Ramos (cell line): ENCODE measurements around the gene CADM1.

Source experiments
- in situ Hi-C: fragments of 300-500 bp; cut with MboI; formaldehyde crosslinking; loops from one replicate; pipeline ENCODE4 v1.14.3; 2022; ENCODE audit warnings: low sequenced_read_pairs; ENCODE audit not compliant: unreplicated experiment

Gene CADM1

DNA sequence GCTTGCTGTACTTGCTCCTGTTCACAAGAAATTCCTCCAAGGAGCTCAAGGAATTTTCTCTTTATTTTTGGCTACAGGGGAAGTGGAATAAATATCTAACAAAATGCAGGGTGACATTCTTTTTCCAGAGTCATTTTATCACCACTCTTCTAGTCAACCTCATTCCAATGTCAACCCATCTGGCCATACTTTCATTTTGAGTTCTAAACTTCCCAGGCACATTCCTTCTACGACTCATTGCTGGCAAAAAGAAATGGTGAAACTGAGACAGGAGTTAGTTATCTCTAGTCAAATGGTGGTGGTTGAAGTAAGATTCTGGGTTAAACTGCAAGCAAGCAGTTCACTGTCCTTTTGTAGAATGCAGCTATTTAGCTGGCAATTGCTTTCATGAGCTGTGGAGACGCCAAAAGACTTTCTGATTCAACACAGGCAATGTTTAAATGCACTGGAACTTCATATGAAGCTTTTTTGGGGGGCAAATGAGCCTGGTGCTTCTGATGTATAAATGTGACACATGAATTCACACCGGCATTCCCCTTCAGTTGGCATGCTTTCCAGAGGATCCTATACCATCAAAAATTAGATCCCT, 304.6 kb downstream of the CADM1 start:
- in situ Hi-C loops, result no loop called here

GRCh38 chr11:115198321-115198741, 305.9 kb downstream of the CADM1 start:
- in situ Hi-C loops, result no loop called here

DNA sequence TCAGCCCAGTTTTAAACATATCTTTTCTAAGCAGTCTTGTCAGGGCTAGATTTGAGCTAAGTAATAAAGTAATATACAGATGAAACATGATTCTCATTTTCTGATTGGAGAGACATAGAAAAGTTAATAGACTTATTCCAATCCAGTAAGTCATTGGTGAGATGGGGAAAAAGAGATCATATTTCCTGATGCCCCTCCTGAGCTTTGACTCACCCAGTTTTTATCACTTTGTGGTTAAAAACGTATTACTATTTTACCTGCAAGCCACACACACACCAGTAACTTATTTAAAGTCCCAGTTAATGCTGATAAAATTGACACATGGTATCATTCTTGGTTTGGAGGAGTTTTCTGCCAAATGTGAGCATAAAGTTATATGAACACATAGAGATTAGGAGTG, 306.8 kb downstream of the CADM1 start:
- in situ Hi-C loops, result no loop called here

DNA sequence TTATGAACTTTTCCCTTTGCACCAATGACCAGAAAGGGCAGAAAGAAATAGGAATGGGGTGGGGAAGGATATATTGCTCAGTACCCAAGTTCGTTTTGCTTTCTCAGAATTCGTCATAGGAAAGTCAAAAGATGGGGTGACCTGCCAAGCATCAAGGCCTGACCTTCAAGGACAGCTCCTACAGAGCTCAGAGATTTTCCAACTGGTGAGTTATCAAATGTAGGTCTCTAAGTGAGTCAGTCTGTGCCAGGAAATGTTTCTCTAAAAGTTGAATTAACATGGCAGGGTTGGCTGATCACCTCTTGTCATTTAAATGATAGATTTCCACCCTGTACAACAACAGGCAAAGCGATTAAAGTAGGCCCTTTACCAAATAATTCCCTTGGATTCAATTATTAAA, 307.2 kb downstream of the CADM1 start:
- in situ Hi-C loops, result no loop called here

DNA sequence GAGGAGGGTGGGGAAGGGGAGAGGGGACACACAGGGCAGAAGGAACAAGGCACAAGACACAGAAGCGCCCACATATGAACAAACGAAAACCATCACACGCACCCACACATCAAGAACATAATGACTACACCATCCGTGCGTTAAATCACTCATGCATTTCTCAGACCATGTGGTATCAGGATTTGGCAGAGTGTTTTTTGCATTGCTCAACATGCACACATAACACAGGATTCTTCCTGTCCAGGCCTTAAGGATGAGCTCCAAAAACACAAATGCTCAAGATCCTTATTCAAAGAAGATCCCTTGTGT, 309.5 kb downstream of the CADM1 start:
- in situ Hi-C loops, result no loop called here

- in situ Hi-C loops, result no loop called here
These were observed 310.1 kb downstream of the CADM1 start for GRCh38 chr11:115193914-115194801.

DNA sequence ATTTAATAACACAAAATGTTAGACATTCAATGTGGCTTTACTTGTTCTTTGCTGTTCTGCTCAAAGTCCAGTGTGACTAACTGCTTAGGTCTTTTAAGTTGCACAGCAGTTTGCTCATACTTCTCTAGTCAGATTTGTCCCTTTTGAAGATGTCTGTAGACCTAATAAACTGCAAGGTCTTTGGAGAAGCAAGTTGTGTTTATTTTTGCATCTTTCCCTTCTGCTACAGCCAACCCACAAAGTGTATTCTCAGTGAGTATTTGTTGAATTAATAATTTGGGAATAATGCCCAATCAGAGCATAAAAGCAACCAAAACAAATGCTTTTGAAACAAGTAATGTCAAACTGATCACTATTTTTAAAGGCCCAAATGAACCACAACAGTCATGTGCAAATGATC, 312.5 kb downstream of the CADM1 start:
- in situ Hi-C loops, result no loop called here

- in situ Hi-C loops, result no loop called here
These were observed 314.0 kb downstream of the CADM1 start for GRCh38 chr11:115190196-115190595.

DNA sequence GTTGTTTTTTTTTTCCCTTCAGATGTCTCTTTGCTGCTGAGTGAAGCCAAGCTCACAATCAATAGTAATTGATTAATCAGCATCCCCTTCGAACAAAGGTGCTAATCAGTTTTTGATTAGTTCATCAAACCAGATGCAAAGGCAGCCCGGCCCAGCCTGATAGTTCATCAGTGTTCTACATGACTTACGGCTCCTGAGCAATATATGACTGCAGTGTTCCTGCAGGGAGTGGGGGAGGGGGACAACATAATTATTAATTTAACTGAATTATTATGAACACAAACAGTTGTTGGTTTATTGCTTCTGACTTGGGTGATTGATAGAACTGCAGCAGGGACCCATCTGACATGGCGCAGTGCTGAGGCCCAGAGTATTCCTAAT, 315.3 kb downstream of the CADM1 start:
- in situ Hi-C loops, result no loop called here

DNA sequence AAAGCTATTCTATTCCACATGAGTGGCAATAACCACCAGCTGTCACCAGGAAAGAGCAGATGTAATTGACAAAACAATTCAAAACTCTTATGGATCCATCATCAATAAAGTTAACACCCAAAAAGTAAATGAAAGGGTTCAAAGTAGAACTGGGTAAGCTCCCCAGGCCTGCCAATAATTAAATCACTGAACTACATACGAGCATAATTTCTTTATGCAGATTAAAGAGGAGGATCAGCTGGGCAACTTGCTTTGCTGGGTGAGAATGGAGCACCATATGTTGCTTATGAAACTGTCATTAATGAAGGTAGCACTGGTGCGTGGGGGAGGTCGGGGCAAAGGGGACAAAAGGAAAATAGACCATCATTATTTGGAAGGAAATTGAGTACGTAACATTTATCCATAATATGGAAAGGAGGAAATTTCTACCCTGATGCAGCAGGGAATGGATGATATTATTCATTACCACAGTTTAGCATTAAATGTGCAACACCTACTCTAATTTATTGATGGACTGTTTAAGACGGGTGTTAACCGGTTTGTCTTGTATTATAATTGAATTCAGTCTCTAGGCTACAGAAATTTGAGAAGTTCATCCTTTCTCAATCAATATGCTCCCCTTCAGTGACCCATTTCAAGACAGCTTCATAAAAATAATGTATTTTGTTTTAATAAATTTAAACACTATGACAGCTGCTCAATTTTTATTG, 315.9 kb downstream of the CADM1 start:
- in situ Hi-C loops, result no loop called here

- in situ Hi-C loops, result no loop called here
These were observed 318.3 kb downstream of the CADM1 start for GRCh38 chr11:115185931-115186330.

- in situ Hi-C loops, result no loop called here
These were observed 318.7 kb downstream of the CADM1 start for GRCh38 chr11:115185507-115185906.

DNA sequence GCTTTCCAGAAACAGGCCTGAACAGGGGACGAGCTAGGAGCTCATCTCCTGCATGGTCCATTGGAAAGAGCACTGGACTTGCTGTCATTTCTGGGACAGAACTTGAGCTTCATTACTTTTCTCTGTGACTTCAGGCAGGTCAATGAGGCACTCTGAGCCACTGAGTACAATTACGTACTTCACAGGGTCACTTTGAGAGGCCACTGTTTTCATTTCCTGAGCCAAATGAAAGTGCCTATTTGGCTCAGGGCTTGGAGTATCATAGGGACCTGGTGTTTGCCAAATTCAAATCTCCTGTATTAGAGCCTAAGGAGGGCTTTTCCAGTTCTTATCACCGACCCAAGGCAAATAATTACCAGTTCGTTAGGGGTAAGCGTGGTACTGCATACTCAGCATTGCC, 319.3 kb downstream of the CADM1 start:
- in situ Hi-C loops, result no loop called here

- in situ Hi-C loops, result no loop called here
These were observed 320.4 kb downstream of the CADM1 start for GRCh38 chr11:115183830-115184229.

DNA sequence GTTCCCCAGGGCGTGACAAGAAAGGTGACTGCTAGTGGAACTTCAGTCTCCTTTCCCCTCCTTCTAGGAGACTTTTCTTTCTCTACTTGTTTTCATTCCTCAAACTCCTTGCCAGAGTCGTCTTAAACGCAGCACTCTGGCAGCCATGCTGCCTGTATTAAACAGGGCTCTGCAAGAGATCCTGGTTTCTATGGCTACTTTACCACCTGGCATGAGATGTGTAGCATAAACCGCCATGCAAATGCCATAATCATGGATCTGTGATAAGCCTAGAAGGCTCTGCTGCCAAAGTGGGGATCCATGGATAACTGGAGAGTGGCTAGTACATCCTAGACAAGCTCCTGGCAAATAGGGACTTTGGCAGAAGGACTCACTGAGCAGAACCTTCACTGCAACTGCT, 321.1 kb downstream of the CADM1 start:
- in situ Hi-C loops, result no loop called here

DNA sequence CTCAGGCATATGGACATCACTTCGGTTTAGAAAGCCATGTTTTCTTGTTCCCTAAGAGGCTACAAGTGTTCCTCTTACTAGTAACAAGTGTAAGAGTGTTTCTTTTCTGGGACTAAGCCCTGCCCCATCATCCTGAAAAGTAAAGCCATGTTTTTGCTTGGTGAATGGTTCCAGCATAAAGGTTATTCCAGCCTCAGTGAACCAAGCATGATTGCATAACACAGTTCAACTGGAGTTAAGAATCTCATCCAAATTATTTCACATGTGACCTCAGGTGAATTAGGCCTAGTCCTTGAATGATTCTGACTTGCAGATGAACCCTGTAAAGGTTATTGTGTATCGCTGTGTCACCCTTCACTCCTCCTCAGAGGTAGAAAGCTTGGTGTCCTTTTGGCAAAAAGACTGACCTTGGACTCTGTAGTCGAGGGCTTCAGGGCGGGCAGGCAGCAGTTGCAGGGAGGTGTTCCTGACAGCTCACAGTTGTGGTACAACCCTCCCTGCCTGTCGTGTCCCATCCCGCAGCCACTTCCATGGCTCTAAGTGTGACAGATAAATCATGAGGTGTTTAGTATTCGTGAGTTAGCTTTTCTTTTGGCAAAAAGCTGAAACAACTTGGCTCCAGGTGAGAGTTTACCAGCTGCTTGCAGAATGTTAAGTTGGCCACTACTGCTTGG, 321.8 kb downstream of the CADM1 start:
- in situ Hi-C loops, result no loop called here

GRCh38 chr11:115181538-115181937, 322.7 kb downstream of the CADM1 start:
- in situ Hi-C loops, result no loop called here

DNA sequence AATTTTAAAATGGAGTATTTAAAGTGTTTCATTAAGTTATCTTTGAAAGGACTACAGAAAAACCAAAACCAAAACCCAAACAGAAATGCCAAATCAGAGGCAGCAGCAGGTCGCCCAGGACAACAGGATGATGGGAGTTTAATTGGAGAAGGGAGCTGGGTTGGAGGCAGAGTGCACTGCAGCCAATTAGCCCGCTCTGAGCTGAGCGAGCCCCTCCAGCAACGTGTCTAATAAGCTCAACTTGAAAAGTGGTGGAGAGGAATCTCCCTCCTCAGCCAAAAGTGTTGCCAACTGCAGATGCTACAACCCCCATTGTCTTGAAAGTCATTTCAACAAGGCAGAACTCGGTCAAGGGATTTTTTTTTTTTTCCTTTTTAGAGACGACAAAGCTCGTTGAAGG, 323.9 kb downstream of the CADM1 start:
- in situ Hi-C loops, result no loop called here

GRCh38 chr11:115179636-115180035, 324.6 kb downstream of the CADM1 start:
- in situ Hi-C loops, result no loop called here

GRCh38 chr11:115178705-115179104, 325.5 kb downstream of the CADM1 start:
- in situ Hi-C loops, result no loop called here

- in situ Hi-C loops, result no loop called here
These were observed 331.1 kb downstream of the CADM1 start for GRCh38 chr11:115173136-115173535.
